Duodenal mucosa (tissue), 2 donors: ENCODE data around the gene POU4F3.

Experiments used
- H3K27ac ChIP-seq: one replicate; pipeline ENCODE4 v1.7.0; 2013; ENCODE audit warnings: low read depth, low read length
- H3K27me3 ChIP-seq, 2 donors: one replicate each; pipeline ENCODE4 v1.7.0; 2013; ENCODE audit warnings: low read length in 2 of 2, control low read depth in 1 of 2; ENCODE audit not compliant: insufficient read depth in 2 of 2, control insufficient read depth in 1 of 2
- H3K36me3 ChIP-seq, 2 donors: one replicate each; pipeline ENCODE4 v1.7.0; 2013; ENCODE audit warnings: low read length in 2 of 2, control low read depth in 1 of 2; ENCODE audit not compliant: insufficient read depth in 2 of 2, control insufficient read depth in 1 of 2
- H3K4me1 ChIP-seq, 2 donors: one replicate each; pipeline ENCODE4 v1.7.0; 2013; ENCODE audit warnings: low read length in 2 of 2, control low read depth in 1 of 2; ENCODE audit not compliant: insufficient read depth in 2 of 2, control insufficient read depth in 1 of 2
- H3K4me3 ChIP-seq, 2 donors: one replicate each; pipeline ENCODE4 v1.7.0; 2013; ENCODE audit warnings: low read length in 2 of 2, low read depth in 1 of 2
- H3K9ac ChIP-seq, 2 donors: one replicate each; pipeline ENCODE4 v1.7.0; 2013; ENCODE audit warnings: low read length in 2 of 2, low read depth in 1 of 2
- H3K9me3 ChIP-seq, 2 donors: one replicate each; pipeline ENCODE4 v1.7.0; 2013; ENCODE audit warnings: low read length in 2 of 2, control low read depth in 1 of 2; ENCODE audit not compliant: control insufficient read depth in 1 of 2

POU4F3 gene

GRCh38 chr5:146311278-146311677 lies 27.4 kb upstream of the POU4F3 start:
- H3K9ac ChIP-seq, result no peak overlapping the region
- H3K4me1 ChIP-seq, result no peaks in the 10 kb centered on the region
- no peaks in the 10 kb centered on the region for H3K36me3 ChIP-seq
- no peaks in the 10 kb centered on the region for H3K9me3 ChIP-seq
- H3K4me3 ChIP-seq, result no peak overlapping the region
- peaks cover 0 to 4% of the 10 kb centered on the region in 2 donors for H3K27me3 ChIP-seq
- no peak overlapping the region for H3K27ac ChIP-seq

GRCh38 chr5:146313027-146313426 lies 25.6 kb upstream of the POU4F3 start:
- Histone ChIP-seq H3K36me3 (no peaks in the 10 kb centered on the region), H3K9me3 (no peaks in the 10 kb centered on the region), H3K9ac (no peak overlapping the region), H3K4me3 (no peak overlapping the region), H3K27ac (no peak overlapping the region), H3K27me3 (peaks cover 0 to 4% of the 10 kb centered on the region in 2 donors), H3K4me1 (no peaks in the 10 kb centered on the region)

- Histone ChIP-seq H3K27ac (no peak overlapping the region), H3K36me3 (no peaks in the 10 kb centered on the region), H3K27me3 (no peaks in the 10 kb centered on the region), H3K9me3 (no peaks in the 10 kb centered on the region), H3K9ac (no peak overlapping the region), H3K4me1 (no peaks in the 10 kb centered on the region), H3K4me3 (no peak overlapping the region)
Measured at GRCh38 chr5:146321571-146321970, 17.1 kb upstream of the POU4F3 start.

GRCh38 chr5:146327257-146327870 lies 11.3 kb upstream of the POU4F3 start:
- Histone ChIP-seq H3K27ac (no peak overlapping the region), H3K27me3 (peaks cover 0 to 1% of the 10 kb centered on the region in 2 donors), H3K4me3 (no peak overlapping the region), H3K9me3 (no peaks in the 10 kb centered on the region), H3K4me1 (no peaks in the 10 kb centered on the region), H3K9ac (no peak overlapping the region), H3K36me3 (no peaks in the 10 kb centered on the region)

GRCh38 chr5:146327989-146328388 lies 10.7 kb upstream of the POU4F3 start:
- no peaks in the 10 kb centered on the region for H3K4me1 ChIP-seq
- H3K27me3 ChIP-seq, result peaks cover under 1 to 6% of the 10 kb centered on the region in 2 donors
- no peak overlapping the region for H3K27ac ChIP-seq
- no peak overlapping the region for H3K4me3 ChIP-seq
- no peak overlapping the region for H3K9ac ChIP-seq
- H3K9me3 ChIP-seq, result no peaks in the 10 kb centered on the region
- H3K36me3 ChIP-seq, result no peaks in the 10 kb centered on the region

GRCh38 chr5:146329697-146330096 lies 8.9 kb upstream of the POU4F3 start:
- no peaks in the 10 kb centered on the region for H3K4me1 ChIP-seq
- H3K27me3 ChIP-seq, result peaks cover 11 to 16% of the 10 kb centered on the region in 2 donors
- no peak overlapping the region for H3K27ac ChIP-seq
- no peak overlapping the region for H3K9ac ChIP-seq
- H3K9me3 ChIP-seq, result no peaks in the 10 kb centered on the region
- H3K36me3 ChIP-seq, result no peaks in the 10 kb centered on the region
- H3K4me3 ChIP-seq, result no peak overlapping the region

- Histone ChIP-seq H3K9me3 (no peaks in the 10 kb centered on the region), H3K9ac (no peak overlapping the region), H3K27me3 (peaks cover 16 to 30% of the 10 kb centered on the region in 2 donors), H3K4me1 (no peaks in the 10 kb centered on the region), H3K27ac (no peak overlapping the region), H3K4me3 (no peak overlapping the region), H3K36me3 (no peaks in the 10 kb centered on the region)
Measured at GRCh38 chr5:146331423-146331822, 7.2 kb upstream of the POU4F3 start.

- Histone ChIP-seq H3K9ac (no peak overlapping the region), H3K36me3 (no peaks in the 10 kb centered on the region), H3K4me3 (no peak overlapping the region), H3K27ac (no peak overlapping the region), H3K9me3 (no peaks in the 10 kb centered on the region), H3K27me3 (peaks cover 35 to 53% of the 10 kb centered on the region in 2 donors), H3K4me1 (no peaks in the 10 kb centered on the region)
Measured at GRCh38 chr5:146334074-146334533, 4.5 kb upstream of the POU4F3 start.

- H3K4me1 ChIP-seq, result no peaks in the 10 kb centered on the region
Measured at GRCh38 chr5:146336197-146336596, 2.4 kb upstream of the POU4F3 start.

GRCh38 chr5:146337264-146337904 lies 1.3 kb upstream of the POU4F3 start:
- H3K27ac ChIP-seq, result no peak overlapping the region
- H3K4me1 ChIP-seq, result no peaks in the 10 kb centered on the region
- no peaks in the 10 kb centered on the region for H3K9me3 ChIP-seq
- H3K9ac ChIP-seq, result no peak overlapping the region
- no peak overlapping the region for H3K4me3 ChIP-seq
- peaks cover 64 to 85% of the 10 kb centered on the region in 2 donors for H3K27me3 ChIP-seq
- no peaks in the 10 kb centered on the region for H3K36me3 ChIP-seq

More at GRCh38 chr5:146336197-146336596, 2.4 kb upstream of the POU4F3 start:
- H3K27ac ChIP-seq, result no peak overlapping the region
- H3K9me3 ChIP-seq, result no peaks in the 10 kb centered on the region
- H3K27me3 ChIP-seq, result peaks cover 55 to 74% of the 10 kb centered on the region in 2 donors
- no peaks in the 10 kb centered on the region for H3K36me3 ChIP-seq
- H3K4me3 ChIP-seq, result no peak overlapping the region
- H3K9ac ChIP-seq, result no peak overlapping the region
